Endothelial cell of umbilical vein (primary cell): ENCODE data around the gene PAK5.

Source experiments
- CTCF ChIP-seq, 2 donors: IDR thresholded peaks; 1 replicate in 1 of 2; 2 replicates in 1 of 2; pipeline ENCODE4 v1.5.1; 2011; ENCODE audit warnings: low read length in 2 of 2, mild to moderate bottlenecking in 2 of 2, moderate library complexity in 2 of 2, control low read depth in 1 of 2, inconsistent platforms in 1 of 2, low read depth in 1 of 2; ENCODE audit not compliant: insufficient read depth in 1 of 2; ENCODE audit errors: extremely low read depth in 1 of 2
- EZH2 ChIP-seq: IDR thresholded peaks from 2 replicates; pipeline ENCODE4 v1.6.1; 2012; ENCODE audit warnings: borderline replicate concordance, low read depth, mild to moderate bottlenecking, moderate library complexity, low read length, inconsistent platforms; ENCODE audit not compliant: severe bottlenecking
- JUN ChIP-seq: IDR thresholded peaks from 2 replicates; pipeline ENCODE4 v1.6.1; 2011; ENCODE audit warnings: borderline replicate concordance, low read depth; ENCODE audit not compliant: insufficient read length, insufficient read depth
- POLR2A ChIP-seq: IDR thresholded peaks from 2 replicates; pipeline ENCODE4 v1.6.1; 2012; ENCODE audit warnings: low read depth, mild to moderate bottlenecking, control low read depth, low read length
- POLR2AphosphoS5 ChIP-seq: IDR thresholded peaks from 2 replicates; pipeline ENCODE4 v1.6.1; 2012; ENCODE audit warnings: low read depth, mild to moderate bottlenecking, control low read depth, low read length, moderate library complexity; ENCODE audit not compliant: insufficient read depth
- TF ChIP-seq, protein P1 (sequence below): IDR thresholded peaks from 2 replicates; pipeline ENCODE4 v1.6.1; 2011; ENCODE audit not compliant: insufficient read depth, insufficient read length

GRCh38 chr20:9647741-9648140 is 191.1 kb downstream of the PAK5 start:
- TF ChIP-seq EZH2 (no peak), CTCF (IDR thresholded peaks at IDR 0.05; ENCODE audit: extremely low read depth in 1 of 2, insufficient read depth in 1 of 2, low read depth in 1 of 2, low read length in 2 of 2) (no peak), POLR2A (no peak), POLR2AphosphoS5 (no peak), JUN (no peak)
- TF ChIP-seq, protein P1, sequence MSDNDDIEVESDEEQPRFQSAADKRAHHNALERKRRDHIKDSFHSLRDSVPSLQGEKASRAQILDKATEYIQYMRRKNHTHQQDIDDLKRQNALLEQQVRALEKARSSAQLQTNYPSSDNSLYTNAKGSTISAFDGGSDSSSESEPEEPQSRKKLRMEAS: no peak
